ENCODE measurements around the gene ACVRL1. TPM values are rescaled to one million over a fixed set of nuclear protein-coding genes. Genes with fewer than 3 reads are reported as not detected.
A peak's percentile ranks its signal among the peaks of the same experiment; 100 is the strongest.

ACVRL1 gene
- total and polyA plus RNA-seq, 3 experiments from 2014 or later: 0.07 TPM; not detected in 2

- peak overlapping the region in 1 of 8 donors; percentile 58 for H3K27ac Mint-ChIP-seq
- ChIA-PET POLR2A (no interaction called here), CTCF (interaction anchor here (1.1 kb wide), 1 partner anchor 107 kb away, joined by 4 read pairs; no protein-coding TSS in a partner anchor)
Observed at GRCh38 chr12:51917746-51918453, 10.6 kb downstream of the ACVRL1 start.

GRCh38 chr12:51920046-51920445 lies 12.7 kb downstream of the ACVRL1 start:
- H3K4me1 ChIP-seq (ENCODE audit: insufficient read depth, low read length): no peaks in the 10 kb centered on the region
- Mint-ChIP-seq H3K4me1 (peaks cover 0 to 6% (median 2%) of the 10 kb centered on the region in 3 donors), H3K27me3 (peaks cover 0 to 5% of the 10 kb centered on the region in 2 donors), H3K36me3 (no peaks in the 10 kb centered on the region), H3K9me3 (no peaks in the 10 kb centered on the region), H3K4me3 (no peak overlapping the region), H3K27ac (peak overlapping the region in 1 of 8 donors; percentile 39)
- no peaks in the 10 kb centered on the region for H3K36me3 ChIP-seq (ENCODE audit: insufficient read depth, low read length)
- H3K27ac ChIP-seq (ENCODE audit: low read depth, low read length): no peak overlapping the region
- ChIA-PET CTCF (no interaction called here), POLR2A (no interaction called here)
- H3K9me3 ChIP-seq (ENCODE audit: low read length): no peaks in the 10 kb centered on the region
- no peak overlapping the region for H3K4me3 ChIP-seq (ENCODE audit: low read length)
- H3K27me3 ChIP-seq (ENCODE audit: insufficient read depth, low read length, poor library complexity, severe bottlenecking): no peaks in the 10 kb centered on the region
- DNase-seq: no peak

More at GRCh38 chr12:51917746-51918453, 10.6 kb downstream of the ACVRL1 start:
- Histone ChIP-seq H3K9me3 (ENCODE audit: low read length) (no peaks in the 10 kb centered on the region), H3K4me3 (ENCODE audit: low read length) (no peak overlapping the region), H3K27ac (ENCODE audit: low read depth, low read length) (no peak overlapping the region), H3K4me1 (ENCODE audit: insufficient read depth, low read length) (no peaks in the 10 kb centered on the region), H3K36me3 (ENCODE audit: insufficient read depth, low read length) (no peaks in the 10 kb centered on the region), H3K27me3 (ENCODE audit: insufficient read depth, low read length, poor library complexity, severe bottlenecking) (no peaks in the 10 kb centered on the region)
- peaks cover 0 to 6% of the 10 kb centered on the region in 2 donors for H3K27me3 Mint-ChIP-seq
- no peak overlapping the region for H3K4me3 Mint-ChIP-seq
- no peaks in the 10 kb centered on the region for H3K36me3 Mint-ChIP-seq
- no peak for DNase-seq
- peaks cover 0 to 2% (median 0%) of the 10 kb centered on the region in 3 donors for H3K4me1 Mint-ChIP-seq
- H3K9me3 Mint-ChIP-seq: no peaks in the 10 kb centered on the region

- Mint-ChIP-seq H3K27me3 (peaks cover 0 to 7% of the 10 kb centered on the region in 2 donors), H3K27ac (no peak overlapping the region), H3K4me1 (peaks cover 0 to 6% (median 2%) of the 10 kb centered on the region in 3 donors), H3K4me3 (no peak overlapping the region), H3K36me3 (no peaks in the 10 kb centered on the region), H3K9me3 (no peaks in the 10 kb centered on the region)
- Histone ChIP-seq H3K4me3 (ENCODE audit: low read length) (no peak overlapping the region), H3K27ac (ENCODE audit: low read depth, low read length) (no peak overlapping the region), H3K36me3 (ENCODE audit: insufficient read depth, low read length) (no peaks in the 10 kb centered on the region), H3K9me3 (ENCODE audit: low read length) (no peaks in the 10 kb centered on the region), H3K27me3 (ENCODE audit: insufficient read depth, low read length, poor library complexity, severe bottlenecking) (no peaks in the 10 kb centered on the region), H3K4me1 (ENCODE audit: insufficient read depth, low read length) (no peaks in the 10 kb centered on the region)
- POLR2A ChIA-PET: no interaction called here
- CTCF ChIA-PET: interaction anchor here (1.7 kb wide), 1 partner anchor 57 kb away, joined by 3 read pairs; no protein-coding TSS in a partner anchor
- no peak for DNase-seq
Observed at GRCh38 chr12:51921017-51921725, 13.9 kb downstream of the ACVRL1 start.

GRCh38 chr12:51922146-51922545 lies 14.8 kb downstream of the ACVRL1 start:
- H3K9me3 Mint-ChIP-seq: no peaks in the 10 kb centered on the region
- peaks cover 0 to 6% (median 2%) of the 10 kb centered on the region in 3 donors for H3K4me1 Mint-ChIP-seq
- no peak overlapping the region for H3K27ac ChIP-seq (ENCODE audit: low read depth, low read length)
- no peak overlapping the region for H3K27ac Mint-ChIP-seq
- H3K4me1 ChIP-seq (ENCODE audit: insufficient read depth, low read length): no peaks in the 10 kb centered on the region
- H3K27me3 ChIP-seq (ENCODE audit: insufficient read depth, low read length, poor library complexity, severe bottlenecking): no peaks in the 10 kb centered on the region
- no peak overlapping the region for H3K4me3 ChIP-seq (ENCODE audit: low read length)
- H3K36me3 Mint-ChIP-seq: no peaks in the 10 kb centered on the region
- H3K36me3 ChIP-seq (ENCODE audit: insufficient read depth, low read length): no peaks in the 10 kb centered on the region
- POLR2A ChIA-PET: no interaction called here
- CTCF ChIA-PET: interaction anchor here (1.0 to 2.7 kb wide), 8 partner anchors 10 to 98 kb away, joined by 3 to 15 read pairs (median 5); no protein-coding TSS in a partner anchor
- H3K4me3 Mint-ChIP-seq: no peak overlapping the region
- peaks cover 0 to 7% of the 10 kb centered on the region in 2 donors for H3K27me3 Mint-ChIP-seq
- DNase-seq: no peak
- no peaks in the 10 kb centered on the region for H3K9me3 ChIP-seq (ENCODE audit: low read length)

- Mint-ChIP-seq H3K9me3 (no peaks in the 10 kb centered on the region), H3K36me3 (no peaks in the 10 kb centered on the region), H3K4me1 (peaks cover 0 to 6% (median 2%) of the 10 kb centered on the region in 3 donors), H3K4me3 (no peak overlapping the region), H3K27me3 (peaks cover 0 to 7% of the 10 kb centered on the region in 2 donors), H3K27ac (no peak overlapping the region)
- Histone ChIP-seq H3K4me1 (ENCODE audit: insufficient read depth, low read length) (no peaks in the 10 kb centered on the region), H3K27ac (ENCODE audit: low read depth, low read length) (no peak overlapping the region), H3K27me3 (ENCODE audit: insufficient read depth, low read length, poor library complexity, severe bottlenecking) (no peaks in the 10 kb centered on the region), H3K4me3 (ENCODE audit: low read length) (no peak overlapping the region), H3K36me3 (ENCODE audit: insufficient read depth, low read length) (no peaks in the 10 kb centered on the region), H3K9me3 (ENCODE audit: low read length) (no peaks in the 10 kb centered on the region)
- CTCF ChIA-PET: interaction anchor here (0.8 to 2.7 kb wide), 14 partner anchors 11 to 302 kb away, joined by 3 to 15 read pairs (median 3); partner anchors contain the start of gene ACVRL1
- POLR2A ChIA-PET: no interaction called here
- no peak for DNase-seq
Observed at GRCh38 chr12:51922762-51923505, 15.6 kb downstream of the ACVRL1 start.

GRCh38 chr12:51923506-51924365 lies 16.4 kb downstream of the ACVRL1 start:
- POLR2A ChIA-PET: no interaction called here
- Histone ChIP-seq H3K27ac (ENCODE audit: low read depth, low read length) (no peak overlapping the region), H3K4me3 (ENCODE audit: low read length) (no peak overlapping the region), H3K36me3 (ENCODE audit: insufficient read depth, low read length) (no peaks in the 10 kb centered on the region), H3K9me3 (ENCODE audit: low read length) (no peaks in the 10 kb centered on the region), H3K27me3 (ENCODE audit: insufficient read depth, low read length, poor library complexity, severe bottlenecking) (no peaks in the 10 kb centered on the region), H3K4me1 (ENCODE audit: insufficient read depth, low read length) (no peaks in the 10 kb centered on the region)
- H3K27me3 Mint-ChIP-seq: peaks cover 0 to 7% of the 10 kb centered on the region in 2 donors
- peak overlapping the region in 3 of 7 donors; percentile 40 to 68 (median 53) for H3K4me3 Mint-ChIP-seq
- peak; percentile 21 to 61 (median 37) for DNase-seq
- no peaks in the 10 kb centered on the region for H3K36me3 Mint-ChIP-seq
- H3K27ac Mint-ChIP-seq: no peak overlapping the region
- no peaks in the 10 kb centered on the region for H3K9me3 Mint-ChIP-seq
- CTCF ChIA-PET: interaction anchor here (0.5 to 2.7 kb wide), 14 partner anchors 11 to 905 kb away, joined by 3 to 15 read pairs (median 4); partner anchors contain the start of gene ACVRL1
- peaks cover 0 to 6% (median 2%) of the 10 kb centered on the region in 3 donors for H3K4me1 Mint-ChIP-seq

GRCh38 chr12:51924551-51925319 lies 17.4 kb downstream of the ACVRL1 start:
- Mint-ChIP-seq H3K9me3 (no peaks in the 10 kb centered on the region), H3K4me3 (no peak overlapping the region), H3K27me3 (peaks cover 0 to 7% of the 10 kb centered on the region in 2 donors), H3K4me1 (peaks cover 0 to 6% (median 2%) of the 10 kb centered on the region in 3 donors), H3K36me3 (no peaks in the 10 kb centered on the region), H3K27ac (peak overlapping the region in 1 of 8 donors; percentile 75)
- H3K9me3 ChIP-seq (ENCODE audit: low read length): no peaks in the 10 kb centered on the region
- no peaks in the 10 kb centered on the region for H3K27me3 ChIP-seq (ENCODE audit: insufficient read depth, low read length, poor library complexity, severe bottlenecking)
- H3K27ac ChIP-seq (ENCODE audit: low read depth, low read length): no peak overlapping the region
- H3K4me1 ChIP-seq (ENCODE audit: insufficient read depth, low read length): no peaks in the 10 kb centered on the region
- H3K4me3 ChIP-seq (ENCODE audit: low read length): no peak overlapping the region
- DNase-seq: no peak
- POLR2A ChIA-PET: no interaction called here
- CTCF ChIA-PET: interaction anchor here (0.5 to 2.7 kb wide), 3 partner anchors 52 to 906 kb away, joined by 3 to 6 read pairs (median 4); no protein-coding TSS in a partner anchor
- no peaks in the 10 kb centered on the region for H3K36me3 ChIP-seq (ENCODE audit: insufficient read depth, low read length)

Data from CD8-positive, alpha-beta memory T cell (primary cell).